ENCODE data around the gene TBC1D5. TPM values are rescaled to one million over a fixed set of nuclear protein-coding genes. Genes with fewer than 3 reads are reported as not detected.

Gene TBC1D5
- polyA plus RNA-seq, 1 donor: 31.3 TPM

- no peak for DNase-seq
Observed at GRCh38 chr3:17342119-17342518, 400.3 kb downstream of the TBC1D5 start.

- no peak for DNase-seq
Observed at GRCh38 chr3:17340693-17341092, 401.7 kb downstream of the TBC1D5 start.

GRCh38 chr3:17340261-17340660 lies 402.2 kb downstream of the TBC1D5 start:
- DNase-seq: no peak

GRCh38 chr3:17339132-17339575 lies 403.3 kb downstream of the TBC1D5 start:
- DNase-seq: no peak

- no peak for DNase-seq
Observed at GRCh38 chr3:17336291-17336690, 406.1 kb downstream of the TBC1D5 start.

GRCh38 chr3:17333893-17334292 lies 408.5 kb downstream of the TBC1D5 start:
- no peak for DNase-seq

GRCh38 chr3:17333446-17333845 lies 409.0 kb downstream of the TBC1D5 start:
- DNase-seq: no peak

GRCh38 chr3:17330660-17331059 lies 411.8 kb downstream of the TBC1D5 start:
- DNase-seq: no peak

- DNase-seq: no peak
Observed at GRCh38 chr3:17329927-17330326, 412.5 kb downstream of the TBC1D5 start.

- no peak for DNase-seq
Observed at GRCh38 chr3:17322106-17322793, 420.2 kb downstream of the TBC1D5 start.

GRCh38 chr3:17320266-17320665 lies 422.2 kb downstream of the TBC1D5 start:
- no peak for DNase-seq

- DNase-seq: no peak
Observed at GRCh38 chr3:17315897-17316296, 426.5 kb downstream of the TBC1D5 start.

GRCh38 chr3:17314171-17314570 lies 428.3 kb downstream of the TBC1D5 start:
- DNase-seq: no peak

- no peak for DNase-seq
Observed at GRCh38 chr3:17313746-17314145, 428.7 kb downstream of the TBC1D5 start.

GRCh38 chr3:17310983-17311382 lies 431.4 kb downstream of the TBC1D5 start:
- no peak for DNase-seq

- DNase-seq: no peak
Observed at GRCh38 chr3:17307887-17308286, 434.5 kb downstream of the TBC1D5 start.

- DNase-seq: no peak
Observed at GRCh38 chr3:17307482-17307881, 434.9 kb downstream of the TBC1D5 start.

GRCh38 chr3:17304969-17305368 lies 437.5 kb downstream of the TBC1D5 start:
- no peak for DNase-seq

GRCh38 chr3:17302774-17303173 lies 439.7 kb downstream of the TBC1D5 start:
- DNase-seq: no peak

GRCh38 chr3:17302170-17302569 lies 440.3 kb downstream of the TBC1D5 start:
- no peak for DNase-seq

- DNase-seq: no peak
Observed at GRCh38 chr3:17301271-17301670, 441.2 kb downstream of the TBC1D5 start.

- no peak for DNase-seq
Observed at GRCh38 chr3:17300441-17300840, 442.0 kb downstream of the TBC1D5 start.

GRCh38 chr3:17298038-17298437 lies 444.4 kb downstream of the TBC1D5 start:
- DNase-seq: no peak

- no peak for DNase-seq
Observed at GRCh38 chr3:17292556-17292955, 449.9 kb downstream of the TBC1D5 start.

- no peak for DNase-seq
Observed at GRCh38 chr3:17290894-17291293, 451.5 kb downstream of the TBC1D5 start.
